Tibial nerve (tissue), 4 donors: ENCODE measurements around the gene TMA16.

ENCODE experiments used
- CTCF ChIP-seq, 5 experiments: fragments of 200-600 bp in 3 of 5; fragments of 450-650 bp in 2 of 5; sonication (generic) in 3 of 5; IDR thresholded peaks; one replicate each; pipeline ENCODE4 v1.5.1; 2016 to 2019; ENCODE audit warnings: antibody characterized with exemption in 5 of 5, mild to moderate bottlenecking in 3 of 5, moderate library complexity in 2 of 5
- EP300 ChIP-seq, 2 donors: sonication (generic); formaldehyde crosslinking; IDR thresholded peaks; one replicate each; pipeline ENCODE4 v1.6.1; 2017; ENCODE audit warnings: antibody characterized with exemption in 2 of 2, mild to moderate bottlenecking in 1 of 2
- POLR2A ChIP-seq, 2 donors: fragments of 450-650 bp; IDR thresholded peaks; one replicate each; pipeline ENCODE4 v1.6.1; 2017; ENCODE audit warnings: antibody characterized with exemption in 2 of 2, mild to moderate bottlenecking in 2 of 2, moderate library complexity in 2 of 2

GRCh38 chr4:163558539-163559044 lies 64.1 kb downstream of the TMA16 start:
- no peak for TF ChIP-seq POLR2A (IDR thresholded peaks at IDR 0.05)
- TF ChIP-seq CTCF (IDR thresholded peaks at IDR 0.05) = no peak
- TF ChIP-seq EP300 (IDR thresholded peaks at IDR 0.05) = peak in 1 of 2 donors; percentile 10
